Uterus (tissue), 4 donors: Measurements from ENCODE around the gene RCBTB1. TPM values are rescaled to one million over a fixed set of nuclear protein-coding genes. Genes with fewer than 3 reads are reported as not detected.
"Not testable (repeated sequence)": the region's sequence is repeated elsewhere in the genome, so short reads cannot be mapped to it uniquely, and the experiment has no call there.

Experiments used
- DNase-seq, 2 donors: peaks; one replicate each; pipeline ENCODE4 v3.0.0-alpha.2; 2019 to 2020
- H3K27ac ChIP-seq, 2 donors: fragments of 200-600 bp; sonication (generic); 1 replicate in 1 of 2; 2 replicates in 1 of 2; pipeline ENCODE4 v1.5.1; 2016 to 2018
- H3K27me3 ChIP-seq, 2 donors: fragments of 200-600 bp; sonication (generic); one replicate each; pipeline ENCODE4 v1.5.1; 2018 to 2019; ENCODE audit warnings: control low read depth in 1 of 2
- H3K36me3 ChIP-seq, 2 donors: fragments of 200-600 bp; sonication (generic); one replicate each; pipeline ENCODE4 v1.5.1; 2019; ENCODE audit warnings: control low read depth in 1 of 2
- H3K4me1 ChIP-seq, 2 donors: fragments of 200-600 bp; sonication (generic); one replicate each; pipeline ENCODE4 v1.5.1; 2018 to 2019; ENCODE audit warnings: control low read depth in 1 of 2
- H3K4me3 ChIP-seq, 2 donors: fragments of 200-600 bp; sonication (generic); 1 replicate in 1 of 2; 2 replicates in 1 of 2; pipeline ENCODE4 v1.5.1; 2018 to 2019; ENCODE audit warnings: mild to moderate bottlenecking in 1 of 2
- H3K9me3 ChIP-seq, 2 donors: fragments of 200-600 bp; sonication (generic); one replicate each; pipeline ENCODE4 v1.5.1; 2019; ENCODE audit warnings: control low read depth in 1 of 2
- CTCF ChIP-seq, 4 experiments: fragments of 200-600 bp in 2 of 4; fragments of 450-650 bp in 2 of 4; sonication (generic) in 2 of 4; IDR thresholded peaks; one replicate each; pipeline ENCODE4 v1.5.1; 2016 to 2019; ENCODE audit warnings: antibody characterized with exemption in 4 of 4, mild to moderate bottlenecking in 2 of 4, moderate library complexity in 1 of 4
- POLR2A ChIP-seq, 2 donors: fragments of 450-650 bp; IDR thresholded peaks; one replicate each; pipeline ENCODE4 v1.6.1; 2016; ENCODE audit warnings: antibody characterized with exemption in 2 of 2, mild to moderate bottlenecking in 1 of 2, moderate library complexity in 1 of 2
- intact Hi-C: fragments of 100-400 bp; cut with DNase I; formaldehyde crosslinking; loops from one replicate; pipeline ENCODE4 v1.15.1; 2023; ENCODE audit warnings: low total_unique reads
- total RNA-seq, 4 donors: library from RNA; depleted of rRNA in 3 of 4; stranded (reverse); fragments of >200 nt in 3 of 4; gene quantifications; one replicate each; pipeline versions ENCODE4 v1.1.0 to v1.2.4, GENCODE V29; 2014 to 2023
- donor health status: DM: yes; HTN: yes; CAD: no.

Gene RCBTB1
- total RNA-seq, 4 donors from 2014 or later = 4.4 to 24.6 (median 19.1) TPM

- DNase-seq = no peak
- Histone ChIP-seq H3K36me3 (no peaks in the 10 kb centered on the region), H3K4me1 (no peaks in the 10 kb centered on the region), H3K4me3 (no peak overlapping the region), H3K27me3 (no peaks in the 10 kb centered on the region), H3K9me3 (no peaks in the 10 kb centered on the region), H3K27ac (no peak overlapping the region)
- TF ChIP-seq POLR2A (IDR thresholded peaks at IDR 0.05) = no peak
- no peak for TF ChIP-seq CTCF (IDR thresholded peaks at IDR 0.05)
- intact Hi-C loops = no loop called here
Observed at GRCh38 chr13:49569993-49570689, 15.2 kb downstream of the RCBTB1 start.

- no peaks in the 10 kb centered on the region for H3K9me3 ChIP-seq
- no peak overlapping the region for H3K27ac ChIP-seq
- no peaks in the 10 kb centered on the region for H3K27me3 ChIP-seq
- no peak for DNase-seq
- no peaks in the 10 kb centered on the region for H3K36me3 ChIP-seq
- no peak for TF ChIP-seq CTCF (IDR thresholded peaks at IDR 0.05)
- TF ChIP-seq POLR2A (IDR thresholded peaks at IDR 0.05) = no peak
- H3K4me3 ChIP-seq = no peak overlapping the region
- H3K4me1 ChIP-seq = no peaks in the 10 kb centered on the region
- intact Hi-C loops = no loop called here
Observed at GRCh38 chr13:49567491-49567890, 17.9 kb downstream of the RCBTB1 start.

GRCh38 chr13:49566461-49566860 is 18.9 kb downstream of the RCBTB1 start:
- no peaks in the 10 kb centered on the region for H3K27me3 ChIP-seq
- no peak for DNase-seq
- H3K9me3 ChIP-seq = no peaks in the 10 kb centered on the region
- H3K36me3 ChIP-seq = no peaks in the 10 kb centered on the region
- no peak overlapping the region for H3K27ac ChIP-seq
- no peaks in the 10 kb centered on the region for H3K4me1 ChIP-seq
- intact Hi-C loops = no loop called here
- no peak overlapping the region for H3K4me3 ChIP-seq
- TF ChIP-seq POLR2A (IDR thresholded peaks at IDR 0.05) (no peak), CTCF (IDR thresholded peaks at IDR 0.05) (no peak)

GRCh38 chr13:49565461-49565860 is 19.9 kb downstream of the RCBTB1 start:
- intact Hi-C loops, H3K36me3 ChIP-seq, H3K9me3 ChIP-seq, H3K4me1 ChIP-seq, DNase-seq, H3K27me3 ChIP-seq, H3K27ac ChIP-seq, H3K4me3 ChIP-seq: not testable (repeated sequence)

- Histone ChIP-seq H3K4me3 (no peak overlapping the region), H3K27me3 (no peaks in the 10 kb centered on the region), H3K36me3 (no peaks in the 10 kb centered on the region), H3K27ac (no peak overlapping the region), H3K4me1 (no peaks in the 10 kb centered on the region), H3K9me3 (no peaks in the 10 kb centered on the region)
- no peak for DNase-seq
- intact Hi-C loops = no loop called here
- TF ChIP-seq CTCF (IDR thresholded peaks at IDR 0.05) (no peak), POLR2A (IDR thresholded peaks at IDR 0.05) (no peak)
Observed at GRCh38 chr13:49563516-49563915, 21.8 kb downstream of the RCBTB1 start.

GRCh38 chr13:49561062-49561410 is 24.3 kb downstream of the RCBTB1 start:
- DNase-seq = peak in 1 of 2 donors; percentile 25
- Histone ChIP-seq H3K4me3 (no peak overlapping the region), H3K27ac (peak overlapping the region in 1 of 2 donors; percentile 16), H3K9me3 (no peaks in the 10 kb centered on the region), H3K27me3 (no peaks in the 10 kb centered on the region), H3K36me3 (no peaks in the 10 kb centered on the region), H3K4me1 (no peaks in the 10 kb centered on the region)
- TF ChIP-seq POLR2A (IDR thresholded peaks at IDR 0.05) (no peak), CTCF (IDR thresholded peaks at IDR 0.05) (no peak)
- intact Hi-C loops = no loop called here
